Measurements from ENCODE around the gene DDX6.

GRCh38 chr11:118757876-118758399, 33.0 kb downstream of the DDX6 start:
- TF ChIP-seq ZNF146 (tag by site-specific recombination; IDR thresholded peaks at IDR 0.05) (no peak), ZNF354C (tag by site-specific recombination; IDR thresholded peaks at IDR 0.05; ENCODE audit: borderline replicate concordance, low read depth) (no peak), ZNF121 (tag by site-specific recombination; IDR thresholded peaks at IDR 0.05) (no peak), BCL11B (tag by site-specific recombination; IDR thresholded peaks at IDR 0.05; ENCODE audit: low read depth) (no peak), ZNF549 (tag by site-specific recombination; IDR thresholded peaks at IDR 0.05) (no peak), ZNF138 (tag by site-specific recombination; IDR thresholded peaks at IDR 0.05; ENCODE audit: borderline replicate concordance) (no peak), ZNF600 (tag by site-specific recombination; IDR thresholded peaks at IDR 0.05) (no peak), ZBTB7A (tag by site-specific recombination; IDR thresholded peaks at IDR 0.05; ENCODE audit: low read depth) (no peak), HOXA7 (CRISPR knock-in tag; IDR thresholded peaks at IDR 0.05; ENCODE audit: borderline replicate concordance) (no peak), ZNF76 (tag by site-specific recombination; IDR thresholded peaks at IDR 0.05; ENCODE audit: borderline replicate concordance, low read depth) (no peak)
- TF ChIP-seq, protein P1, sequence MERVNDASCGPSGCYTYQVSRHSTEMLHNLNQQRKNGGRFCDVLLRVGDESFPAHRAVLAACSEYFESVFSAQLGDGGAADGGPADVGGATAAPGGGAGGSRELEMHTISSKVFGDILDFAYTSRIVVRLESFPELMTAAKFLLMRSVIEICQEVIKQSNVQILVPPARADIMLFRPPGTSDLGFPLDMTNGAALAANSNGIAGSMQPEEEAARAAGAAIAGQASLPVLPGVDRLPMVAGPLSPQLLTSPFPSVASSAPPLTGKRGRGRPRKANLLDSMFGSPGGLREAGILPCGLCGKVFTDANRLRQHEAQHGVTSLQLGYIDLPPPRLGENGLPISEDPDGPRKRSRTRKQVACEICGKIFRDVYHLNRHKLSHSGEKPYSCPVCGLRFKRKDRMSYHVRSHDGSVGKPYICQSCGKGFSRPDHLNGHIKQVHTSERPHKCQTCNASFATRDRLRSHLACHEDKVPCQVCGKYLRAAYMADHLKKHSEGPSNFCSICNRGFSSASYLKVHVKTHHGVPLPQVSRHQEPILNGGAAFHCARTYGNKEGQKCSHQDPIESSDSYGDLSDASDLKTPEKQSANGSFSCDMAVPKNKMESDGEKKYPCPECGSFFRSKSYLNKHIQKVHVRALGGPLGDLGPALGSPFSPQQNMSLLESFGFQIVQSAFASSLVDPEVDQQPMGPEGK (tag by site-specific recombination; IDR thresholded peaks at IDR 0.05), result no peak
- TF ChIP-seq, protein P2, sequence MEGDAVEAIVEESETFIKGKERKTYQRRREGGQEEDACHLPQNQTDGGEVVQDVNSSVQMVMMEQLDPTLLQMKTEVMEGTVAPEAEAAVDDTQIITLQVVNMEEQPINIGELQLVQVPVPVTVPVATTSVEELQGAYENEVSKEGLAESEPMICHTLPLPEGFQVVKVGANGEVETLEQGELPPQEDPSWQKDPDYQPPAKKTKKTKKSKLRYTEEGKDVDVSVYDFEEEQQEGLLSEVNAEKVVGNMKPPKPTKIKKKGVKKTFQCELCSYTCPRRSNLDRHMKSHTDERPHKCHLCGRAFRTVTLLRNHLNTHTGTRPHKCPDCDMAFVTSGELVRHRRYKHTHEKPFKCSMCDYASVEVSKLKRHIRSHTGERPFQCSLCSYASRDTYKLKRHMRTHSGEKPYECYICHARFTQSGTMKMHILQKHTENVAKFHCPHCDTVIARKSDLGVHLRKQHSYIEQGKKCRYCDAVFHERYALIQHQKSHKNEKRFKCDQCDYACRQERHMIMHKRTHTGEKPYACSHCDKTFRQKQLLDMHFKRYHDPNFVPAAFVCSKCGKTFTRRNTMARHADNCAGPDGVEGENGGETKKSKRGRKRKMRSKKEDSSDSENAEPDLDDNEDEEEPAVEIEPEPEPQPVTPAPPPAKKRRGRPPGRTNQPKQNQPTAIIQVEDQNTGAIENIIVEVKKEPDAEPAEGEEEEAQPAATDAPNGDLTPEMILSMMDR (tag by site-specific recombination; IDR thresholded peaks at IDR 0.05), result no peak
- TF ChIP-seq, protein P3, sequence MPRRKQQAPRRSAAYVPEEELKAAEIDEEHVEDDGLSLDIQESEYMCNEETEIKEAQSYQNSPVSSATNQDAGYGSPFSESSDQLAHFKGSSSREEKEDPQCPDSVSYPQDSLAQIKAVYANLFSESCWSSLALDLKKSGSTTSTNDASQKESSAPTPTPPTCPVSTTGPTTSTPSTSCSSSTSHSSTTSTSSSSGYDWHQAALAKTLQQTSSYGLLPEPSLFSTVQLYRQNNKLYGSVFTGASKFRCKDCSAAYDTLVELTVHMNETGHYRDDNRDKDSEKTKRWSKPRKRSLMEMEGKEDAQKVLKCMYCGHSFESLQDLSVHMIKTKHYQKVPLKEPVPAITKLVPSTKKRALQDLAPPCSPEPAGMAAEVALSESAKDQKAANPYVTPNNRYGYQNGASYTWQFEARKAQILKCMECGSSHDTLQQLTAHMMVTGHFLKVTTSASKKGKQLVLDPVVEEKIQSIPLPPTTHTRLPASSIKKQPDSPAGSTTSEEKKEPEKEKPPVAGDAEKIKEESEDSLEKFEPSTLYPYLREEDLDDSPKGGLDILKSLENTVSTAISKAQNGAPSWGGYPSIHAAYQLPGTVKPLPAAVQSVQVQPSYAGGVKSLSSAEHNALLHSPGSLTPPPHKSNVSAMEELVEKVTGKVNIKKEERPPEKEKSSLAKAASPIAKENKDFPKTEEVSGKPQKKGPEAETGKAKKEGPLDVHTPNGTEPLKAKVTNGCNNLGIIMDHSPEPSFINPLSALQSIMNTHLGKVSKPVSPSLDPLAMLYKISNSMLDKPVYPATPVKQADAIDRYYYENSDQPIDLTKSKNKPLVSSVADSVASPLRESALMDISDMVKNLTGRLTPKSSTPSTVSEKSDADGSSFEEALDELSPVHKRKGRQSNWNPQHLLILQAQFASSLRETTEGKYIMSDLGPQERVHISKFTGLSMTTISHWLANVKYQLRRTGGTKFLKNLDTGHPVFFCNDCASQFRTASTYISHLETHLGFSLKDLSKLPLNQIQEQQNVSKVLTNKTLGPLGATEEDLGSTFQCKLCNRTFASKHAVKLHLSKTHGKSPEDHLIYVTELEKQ (tag by site-specific recombination; IDR thresholded peaks at IDR 0.05; ENCODE audit: borderline replicate concordance), result no peak

Measured in HEK293 (cell line).